Stomach (tissue), 4 donors: ENCODE data around the gene RAD52.

ENCODE experiments used
- CTCF ChIP-seq, 7 experiments: fragments of 450-650 bp in 4 of 7; fragments of 200-600 bp in 3 of 7; sonication (generic) in 3 of 7; IDR thresholded peaks; one replicate each; pipeline ENCODE4 v1.5.1; 2016 to 2019; ENCODE audit warnings: antibody characterized with exemption in 7 of 7, control low read depth in 2 of 7, mild to moderate bottlenecking in 1 of 7
- POLR2A ChIP-seq, 4 donors: fragments of 450-650 bp; IDR thresholded peaks; one replicate each; pipeline ENCODE4 v1.6.1; 2016; ENCODE audit warnings: antibody characterized with exemption in 4 of 4, control low read depth in 2 of 4, mild to moderate bottlenecking in 1 of 4, moderate library complexity in 1 of 4
- POLR2AphosphoS5 ChIP-seq, 3 donors: sonication (generic); formaldehyde crosslinking; IDR thresholded peaks; one replicate each; pipeline ENCODE4 v1.6.1; 2016; ENCODE audit warnings: antibody characterized with exemption in 3 of 3

- TF ChIP-seq POLR2A (IDR thresholded peaks at IDR 0.05) (no peak), CTCF (IDR thresholded peaks at IDR 0.05) (no peak), POLR2AphosphoS5 (IDR thresholded peaks at IDR 0.05) (no peak)
Measured at GRCh38 chr12:868722-869121, 80.8 kb downstream of the RAD52 start.
